ENCODE measurements around the gene BBS9.

GRCh38 chr7:33107136-33108066 lies 22.0 kb upstream of the BBS9 start:
- TF ChIP-seq POLR2A (IDR thresholded peaks at IDR 0.05; ENCODE audit: low read depth, low read length) (no peak), POLR2AphosphoS5 (IDR thresholded peaks at IDR 0.05; ENCODE audit: low read depth, low read length) (no peak), TAF1 (IDR thresholded peaks at IDR 0.05; ENCODE audit: low read depth, low read length) (no peak)

All from GM12891 (cell line).